Measurements from ENCODE around the gene APLP2.
"Not testable (repeated sequence)": the region's sequence is repeated elsewhere in the genome, so short reads cannot be mapped to it uniquely, and the experiment has no call there.

Gene APLP2

GRCh38 chr11:130094614-130095013, 24.9 kb downstream of the APLP2 start:
- no peak for DNase-seq

GRCh38 chr11:130095326-130095725, 25.6 kb downstream of the APLP2 start:
- no peak for DNase-seq

GRCh38 chr11:130096042-130096441, 26.3 kb downstream of the APLP2 start:
- no peak for DNase-seq

- DNase-seq: no peak
Observed at GRCh38 chr11:130096823-130097222, 27.1 kb downstream of the APLP2 start.

- DNase-seq: no peak
Observed at GRCh38 chr11:130097285-130097684, 27.6 kb downstream of the APLP2 start.

- no peak for DNase-seq
Observed at GRCh38 chr11:130099356-130099755, 29.7 kb downstream of the APLP2 start.

- DNase-seq: no peak
Observed at GRCh38 chr11:130100381-130101095, 30.8 kb downstream of the APLP2 start.

GRCh38 chr11:130101661-130102060, 32.0 kb downstream of the APLP2 start:
- DNase-seq: no peak

GRCh38 chr11:130102301-130103249, 32.9 kb downstream of the APLP2 start:
- DNase-seq: no peak

GRCh38 chr11:130103296-130103814, 33.7 kb downstream of the APLP2 start:
- no peak for DNase-seq

- DNase-seq: no peak
Observed at GRCh38 chr11:130106381-130106780, 36.7 kb downstream of the APLP2 start.

GRCh38 chr11:130108671-130109070, 39.0 kb downstream of the APLP2 start:
- not testable (repeated sequence) for DNase-seq

- DNase-seq: no peak
Observed at GRCh38 chr11:130109386-130109785, 39.7 kb downstream of the APLP2 start.

- no peak for DNase-seq
Observed at GRCh38 chr11:130110339-130111108, 40.8 kb downstream of the APLP2 start.

GRCh38 chr11:130112071-130112830, 42.6 kb downstream of the APLP2 start:
- DNase-seq: no peak

- DNase-seq: no peak
Observed at GRCh38 chr11:130114281-130114680, 44.6 kb downstream of the APLP2 start.

GRCh38 chr11:130114726-130115125, 45.0 kb downstream of the APLP2 start:
- DNase-seq: no peak

GRCh38 chr11:130115218-130115617, 45.5 kb downstream of the APLP2 start:
- no peak for DNase-seq

GRCh38 chr11:130118165-130118564, 48.5 kb downstream of the APLP2 start:
- DNase-seq: no peak

- DNase-seq: peak; percentile 24
Observed at GRCh38 chr11:130118636-130119387, 49.1 kb downstream of the APLP2 start.

GRCh38 chr11:130120045-130120444, 50.4 kb downstream of the APLP2 start:
- DNase-seq: no peak
